Natural killer cell (primary cell): Measurements from ENCODE around the gene CAPN5. TPM values are rescaled to one million over a fixed set of nuclear protein-coding genes. Genes with fewer than 3 reads are reported as not detected.
A peak's percentile ranks its signal among the peaks of the same experiment; 100 is the strongest.

Experiments used
- ATAC-seq, 3 donors: fragments of 150-1000 bp in 2 of 3; fragments of 200-7000 bp in 1 of 3; cut with Tn5 transposase; 1 replicate in 1 of 3; 2 replicates in 2 of 3; pipeline ENCODE4 v1.10.0; 2021; ENCODE audit warnings: mild to moderate bottlenecking in 2 of 3, moderate library complexity in 2 of 3
- DNase-seq, 2 donors: peaks; one replicate each; pipeline versions ENCODE4 v3.0.0 to v3.0.0-alpha.2; 2013 to 2021; ENCODE audit warnings: mixed read lengths in 1 of 2
- H3K27ac ChIP-seq: one replicate; pipeline ENCODE4 v1.5.1; 2013; ENCODE audit warnings: mild to moderate bottlenecking, low read length
- H3K27me3 ChIP-seq: one replicate; pipeline ENCODE4 v1.6.1; 2013; ENCODE audit warnings: low read length; ENCODE audit not compliant: control insufficient read depth, insufficient read depth
- H3K36me3 ChIP-seq: one replicate; pipeline ENCODE4 v1.6.1; 2013; ENCODE audit warnings: low read length; ENCODE audit not compliant: control insufficient read depth, insufficient read depth
- H3K4me1 ChIP-seq: one replicate; pipeline ENCODE4 v1.6.1; 2013; ENCODE audit warnings: low read length; ENCODE audit not compliant: control insufficient read depth, insufficient read depth
- H3K4me3 ChIP-seq: one replicate; pipeline ENCODE4 v1.5.1; 2013; ENCODE audit warnings: low read length
- H3K9me3 ChIP-seq: one replicate; pipeline ENCODE4 v1.6.1; 2013; ENCODE audit warnings: low read length; ENCODE audit not compliant: control insufficient read depth, insufficient read depth
- H3K27ac Mint-ChIP-seq, 2 donors: one replicate each; pipeline ENCODE4 v1.8.0; 2022; ENCODE audit warnings: mild to moderate bottlenecking in 2 of 2, mixed read lengths in 2 of 2, moderate library complexity in 1 of 2
- H3K27me3 Mint-ChIP-seq, 2 donors: one replicate each; pipeline ENCODE4 v1.8.0; 2022; ENCODE audit warnings: low read depth in 2 of 2, mixed read lengths in 2 of 2
- H3K36me3 Mint-ChIP-seq: one replicate; pipeline ENCODE4 v1.8.0; 2022; ENCODE audit warnings: mixed read lengths
- H3K4me1 Mint-ChIP-seq, 2 donors: one replicate each; pipeline ENCODE4 v1.8.0; 2022; ENCODE audit warnings: mixed read lengths in 2 of 2
- H3K4me3 Mint-ChIP-seq: one replicate; pipeline ENCODE4 v1.8.0; 2022; ENCODE audit warnings: mild to moderate bottlenecking, moderate library complexity, mixed read lengths
- H3K9me3 Mint-ChIP-seq, 2 donors: one replicate each; pipeline ENCODE4 v1.8.0; 2022; ENCODE audit warnings: mixed read lengths in 2 of 2
- CTCF ChIP-seq: fragments of 200-600 bp; IDR thresholded peaks from one replicate; pipeline ENCODE4 v1.8.0; 2022; ENCODE audit warnings: antibody characterized with exemption
- WGBS: methylation state at CpG from one replicate; pipeline ENCODE4 v1.1.7; 2013; ENCODE audit warnings: missing lambda C conversion rate; ENCODE audit not compliant: insufficient coverage; 5-methylcytosine and 5-hydroxymethylcytosine counted together
- intact Hi-C: fragments of 100-400 bp; cut with micrococcal nuclease; formaldehyde crosslinking; loops from one replicate; pipeline ENCODE4 v1.14.2; 2022
- total RNA-seq, 4 donors: library from RNA; stranded (reverse); fragments of 120-200 nt in 1 of 4; gene quantifications; one replicate each; pipeline versions ENCODE4 v1.2.3 to v1.2.4, GENCODE V29; 2013 to 2022

Gene CAPN5
- total RNA-seq, 3 donors from 2014 or later (not counting 1 experiment from before 2014, with no cell fraction given): 32.3 to 34.5 (median 34.3) TPM

GRCh38 chr11:77069969-77070582 is 3.3 kb downstream of the CAPN5 start:
- Mint-ChIP-seq H3K4me3 (peak overlapping the region; percentile 28), H3K27me3 (peaks cover 0 to 7% of the 10 kb centered on the region in 2 donors), H3K36me3 (no peaks in the 10 kb centered on the region), H3K27ac (no peak overlapping the region), H3K9me3 (no peaks in the 10 kb centered on the region), H3K4me1 (peaks cover 56 to 83% of the 10 kb centered on the region in 2 donors)
- intact Hi-C loops: no loop called here
- no peak overlapping the region for H3K27ac ChIP-seq
- no peaks in the 10 kb centered on the region for H3K9me3 ChIP-seq
- H3K4me3 ChIP-seq: no peak overlapping the region
- 92% methylated on average over 8 of the region's 8 CpGs for WGBS
- H3K4me1 ChIP-seq: peaks cover 64% of the 10 kb centered on the region
- no peak for ATAC-seq
- H3K36me3 ChIP-seq: no peaks in the 10 kb centered on the region
- no peak for TF ChIP-seq CTCF
- peaks cover 10% of the 10 kb centered on the region for H3K27me3 ChIP-seq
- no peak for DNase-seq

GRCh38 chr11:77071077-77071476 is 4.3 kb downstream of the CAPN5 start:
- no peak overlapping the region for H3K4me3 ChIP-seq
- intact Hi-C loops: no loop called here
- Mint-ChIP-seq H3K36me3 (no peaks in the 10 kb centered on the region), H3K4me1 (peaks cover 50 to 86% of the 10 kb centered on the region in 2 donors), H3K9me3 (no peaks in the 10 kb centered on the region), H3K27ac (no peak overlapping the region), H3K27me3 (peaks cover 0 to 3% of the 10 kb centered on the region in 2 donors), H3K4me3 (no peak overlapping the region)
- H3K9me3 ChIP-seq: no peaks in the 10 kb centered on the region
- ATAC-seq (no peak), DNase-seq (no peak)
- no peak for TF ChIP-seq CTCF
- WGBS: 90% methylated on average over 7 of the region's 7 CpGs
- peaks cover 62% of the 10 kb centered on the region for H3K4me1 ChIP-seq
- peaks cover 10% of the 10 kb centered on the region for H3K27me3 ChIP-seq
- no peak overlapping the region for H3K27ac ChIP-seq
- no peaks in the 10 kb centered on the region for H3K36me3 ChIP-seq

GRCh38 chr11:77071671-77072605 is 5.2 kb downstream of the CAPN5 start:
- H3K27me3 ChIP-seq: peaks cover 10% of the 10 kb centered on the region
- H3K4me3 ChIP-seq: no peak overlapping the region
- H3K9me3 Mint-ChIP-seq: no peaks in the 10 kb centered on the region
- peaks cover 57% of the 10 kb centered on the region for H3K4me1 ChIP-seq
- TF ChIP-seq CTCF: no peak
- WGBS: 54% methylated on average over 15 of the region's 15 CpGs
- H3K36me3 ChIP-seq: no peaks in the 10 kb centered on the region
- peak overlapping the region; percentile 34 for H3K27ac ChIP-seq
- peak in 1 of 2 donors; percentile 29 for DNase-seq
- H3K4me1 Mint-ChIP-seq: peaks cover 56 to 91% of the 10 kb centered on the region in 2 donors
- intact Hi-C loops: no loop called here
- peaks cover 0 to 3% of the 10 kb centered on the region in 2 donors for H3K27me3 Mint-ChIP-seq
- ATAC-seq: peak; percentile 46 to 55 (median 52)
- H3K4me3 Mint-ChIP-seq: peak overlapping the region; percentile 86
- H3K9me3 ChIP-seq: no peaks in the 10 kb centered on the region
- peak overlapping the region; percentile 67 to 87 for H3K27ac Mint-ChIP-seq
- no peaks in the 10 kb centered on the region for H3K36me3 Mint-ChIP-seq
